ENCODE results near the gene MYRIP.
"Not testable (repeated sequence)": the region's sequence is repeated elsewhere in the genome, so short reads cannot be mapped to it uniquely, and the experiment has no call there.

Gene MYRIP

DNA sequence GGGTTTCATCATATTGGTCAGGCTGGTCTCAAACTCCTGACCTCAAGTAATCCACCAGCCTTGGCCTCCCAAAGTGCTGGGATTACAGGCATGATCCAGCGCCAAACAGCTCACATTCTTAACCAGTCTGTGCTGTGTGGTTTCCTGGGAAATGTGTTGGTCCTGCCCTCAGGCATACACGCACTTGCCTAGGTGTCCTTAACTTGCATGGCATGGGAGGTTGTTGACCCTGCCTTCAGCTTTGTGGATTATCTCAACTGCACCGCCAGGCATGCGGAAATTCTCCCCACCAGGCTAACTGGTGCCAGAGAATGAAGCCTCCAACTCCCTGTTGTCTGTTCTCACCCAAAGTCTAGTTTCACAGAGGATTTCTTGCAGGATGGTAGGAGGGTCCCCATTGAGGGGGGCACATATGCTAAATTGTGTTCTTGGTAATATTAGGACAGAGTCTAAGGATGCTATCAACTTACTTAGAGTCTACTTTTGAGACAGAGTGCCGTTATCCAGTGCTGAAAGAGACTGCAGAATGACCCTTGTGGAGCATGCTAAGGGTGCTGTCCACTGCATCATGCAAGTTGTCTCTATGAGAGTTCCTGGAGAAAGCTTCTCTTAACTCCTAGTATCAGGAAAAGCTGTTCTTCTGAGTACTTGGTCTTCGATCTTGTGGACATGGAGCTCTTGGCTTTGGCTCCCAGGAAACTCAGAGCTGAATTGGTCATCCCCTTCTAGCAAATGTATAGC lies 438.5 kb downstream of the MYRIP start:
- DNase-seq, result no peak

DNA sequence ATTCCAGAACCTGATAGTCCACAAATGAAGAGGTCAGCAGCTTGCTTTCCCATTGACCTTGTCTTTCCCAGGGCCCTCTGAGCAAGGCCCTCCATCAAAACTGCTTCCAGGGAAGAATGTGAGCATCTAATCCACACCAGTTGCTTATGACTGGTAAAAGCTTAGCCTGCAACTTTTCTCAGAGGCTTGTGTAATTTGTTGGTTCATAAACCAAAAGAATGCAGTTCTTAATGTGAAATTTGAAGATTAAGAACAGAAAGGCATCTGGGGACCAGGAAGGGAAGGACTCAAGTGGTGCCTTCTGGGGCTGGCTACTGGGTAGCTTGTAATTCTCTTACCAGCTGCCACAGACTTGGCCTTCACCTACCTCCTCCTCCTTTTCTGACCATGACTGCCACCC lies 439.2 kb downstream of the MYRIP start:
- DNase-seq, result no peak

DNA sequence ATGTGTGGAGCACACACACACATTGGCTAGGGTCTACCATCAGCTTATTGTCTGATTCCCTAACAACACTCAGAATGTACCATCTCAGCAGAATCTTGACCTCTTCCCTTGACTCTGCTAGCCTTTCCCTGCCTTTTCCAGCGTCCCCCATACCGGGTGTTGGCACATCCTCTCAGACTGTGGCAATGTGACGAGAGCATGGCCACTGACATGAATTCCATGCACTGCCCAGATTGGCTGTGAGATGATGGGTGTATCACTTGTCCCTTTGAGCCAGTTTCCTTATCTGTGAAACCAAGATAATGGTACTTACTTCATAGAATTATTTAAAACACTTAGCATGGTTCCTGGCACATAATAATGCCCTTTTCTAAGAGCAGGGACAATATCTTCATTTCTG lies 439.8 kb downstream of the MYRIP start:
- DNase-seq, result no peak

DNA sequence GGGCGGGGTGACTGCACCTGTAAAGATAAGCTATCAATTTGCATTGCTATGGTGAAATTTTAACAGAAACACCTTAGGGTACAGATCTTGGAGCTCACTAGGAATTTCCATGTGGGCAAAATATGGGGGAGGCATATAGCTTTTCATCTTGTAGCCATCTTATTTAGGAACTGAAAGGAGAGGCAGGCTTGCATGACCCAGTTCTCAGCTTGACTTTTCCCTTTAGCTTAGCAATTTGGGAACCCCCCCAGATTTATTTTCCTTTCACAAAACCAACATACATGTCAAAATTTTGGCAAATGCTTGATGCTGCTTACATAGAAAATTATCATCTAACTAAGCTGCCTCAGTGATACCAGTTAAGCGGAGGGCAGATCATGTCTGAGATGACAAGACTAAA lies 445.1 kb downstream of the MYRIP start:
- no peak for DNase-seq

DNA sequence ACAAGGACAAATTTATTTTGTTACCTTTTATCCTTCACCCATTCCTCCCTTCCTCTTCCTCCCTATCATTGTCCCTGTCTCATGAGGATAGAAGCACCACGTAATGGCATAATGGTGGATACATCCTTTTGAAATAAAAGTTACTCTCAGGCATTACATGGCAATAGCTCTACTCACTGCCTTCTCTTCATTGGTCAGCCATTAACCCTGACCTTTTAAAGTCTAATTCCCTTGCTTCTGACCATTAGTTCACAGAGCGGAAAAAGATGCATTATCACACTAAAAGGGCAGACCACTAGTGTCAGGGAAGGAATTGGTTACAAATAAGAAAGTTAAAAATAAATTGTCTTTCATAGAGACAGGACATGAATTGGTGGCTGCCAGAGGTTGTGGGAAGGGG lies 445.5 kb downstream of the MYRIP start:
- no peak for DNase-seq

DNA sequence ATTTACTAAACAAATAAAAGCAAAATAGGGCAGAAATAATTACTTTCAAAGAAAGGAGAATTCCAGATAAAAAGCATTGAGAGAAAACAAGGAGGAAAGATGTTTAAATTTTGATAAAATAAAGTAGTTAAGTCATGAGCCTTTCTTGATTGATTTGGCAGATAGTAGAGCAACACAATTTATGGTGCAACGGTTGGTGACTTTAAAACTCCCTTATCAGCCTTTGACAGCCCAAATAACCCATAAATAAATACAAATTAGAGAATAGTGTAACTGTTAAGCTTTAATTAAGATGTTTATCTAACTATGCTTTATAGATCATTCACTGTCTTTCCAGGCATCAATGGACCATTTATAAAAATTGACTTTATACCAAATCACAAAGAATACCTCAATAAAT lies 446.1 kb downstream of the MYRIP start:
- no peak for DNase-seq

DNA sequence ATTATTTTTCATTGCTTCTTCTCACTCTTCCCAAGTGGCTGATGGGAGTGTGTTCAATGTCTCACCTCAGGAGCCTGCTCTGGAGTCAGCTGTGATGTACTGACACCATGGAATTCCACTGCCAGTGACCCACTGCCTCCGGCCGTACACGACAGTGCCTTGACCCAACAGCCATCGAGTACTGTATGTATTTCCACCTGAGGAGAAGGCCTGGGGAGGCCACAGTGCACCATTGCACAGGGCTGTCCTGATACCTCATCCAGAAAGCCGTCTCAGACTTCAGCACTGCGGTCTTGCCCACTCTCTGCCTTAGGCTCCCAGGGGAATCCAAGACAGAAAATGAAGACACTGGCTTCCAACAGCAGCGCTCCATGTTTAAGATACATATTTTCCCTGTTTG lies 448.7 kb downstream of the MYRIP start:
- DNase-seq, result no peak

DNA sequence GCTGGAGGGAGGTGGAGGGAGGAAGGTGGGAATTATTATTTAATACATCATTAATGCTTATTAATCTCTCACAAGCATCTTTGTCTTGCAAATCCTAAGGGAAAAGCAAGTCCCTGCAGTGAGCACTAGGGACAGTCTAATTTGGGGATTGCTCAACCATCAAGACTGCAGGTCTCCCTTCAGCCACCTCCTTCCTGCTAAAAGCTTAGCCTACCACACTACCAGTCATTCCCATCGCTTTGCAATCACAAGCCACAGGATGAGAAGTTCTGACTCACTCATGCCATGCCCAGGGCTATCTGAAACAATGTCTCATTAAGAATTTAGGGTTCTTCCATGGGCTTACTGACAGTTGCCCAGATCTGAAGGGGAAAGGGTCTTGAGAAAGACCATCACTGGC lies 449.1 kb downstream of the MYRIP start:
- no peak for DNase-seq

DNA sequence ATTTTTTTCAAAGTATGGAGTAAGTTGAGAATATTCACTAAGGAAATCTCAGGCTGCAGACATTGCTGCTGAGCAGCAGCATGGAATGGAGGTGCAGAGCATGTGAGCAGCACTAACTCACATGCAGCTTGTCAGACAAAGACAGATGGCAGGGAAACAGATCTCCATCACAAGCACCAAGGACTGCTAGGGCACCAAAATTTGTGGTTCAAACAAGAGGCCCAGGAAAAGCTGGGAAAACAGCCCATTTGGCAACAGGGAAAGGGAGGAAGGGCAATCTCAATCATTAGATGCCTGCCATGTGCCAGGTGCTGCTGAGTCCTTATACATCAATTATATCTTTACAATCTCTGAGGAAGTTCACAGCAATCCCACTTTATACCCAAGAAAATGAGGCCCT lies 452.9 kb downstream of the MYRIP start:
- no peak for DNase-seq

DNA sequence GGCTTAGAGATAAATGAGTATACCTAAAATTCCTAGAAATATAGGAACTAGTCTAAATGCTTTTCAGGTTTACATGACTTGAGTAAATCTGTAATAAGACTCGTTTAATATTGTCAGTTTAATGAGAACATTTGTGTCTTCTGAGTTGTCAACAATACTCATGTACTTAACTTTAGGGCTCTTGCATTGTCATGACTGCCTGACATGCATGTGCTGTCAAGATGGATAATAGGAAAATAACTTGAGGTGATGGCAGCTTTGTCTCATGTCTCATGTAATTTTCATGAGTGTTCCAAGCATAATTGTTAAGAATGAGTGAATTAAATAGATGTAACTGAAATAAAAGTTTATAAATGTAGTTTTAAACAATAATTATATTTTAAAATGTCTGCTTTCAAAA lies 455.0 kb downstream of the MYRIP start:
- DNase-seq, result no peak

DNA sequence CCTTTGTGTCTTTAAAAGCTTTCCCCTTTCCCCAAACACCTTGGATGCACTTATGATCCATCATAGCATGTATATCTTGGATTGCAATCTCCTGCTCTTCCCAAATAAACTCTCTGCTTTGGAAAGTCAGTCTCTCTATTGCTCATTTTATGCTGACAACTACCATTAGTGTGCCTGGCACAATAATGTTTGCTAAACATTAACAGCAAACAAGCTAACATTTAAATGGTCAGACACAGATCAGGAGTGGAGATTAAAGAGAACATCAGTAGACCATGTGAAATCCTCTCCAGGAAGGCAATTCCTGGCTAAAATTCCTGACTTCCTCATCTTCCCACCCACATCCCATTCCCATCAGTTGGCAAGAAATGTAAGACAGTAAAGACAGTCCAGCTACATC lies 455.8 kb downstream of the MYRIP start:
- no peak for DNase-seq

DNA sequence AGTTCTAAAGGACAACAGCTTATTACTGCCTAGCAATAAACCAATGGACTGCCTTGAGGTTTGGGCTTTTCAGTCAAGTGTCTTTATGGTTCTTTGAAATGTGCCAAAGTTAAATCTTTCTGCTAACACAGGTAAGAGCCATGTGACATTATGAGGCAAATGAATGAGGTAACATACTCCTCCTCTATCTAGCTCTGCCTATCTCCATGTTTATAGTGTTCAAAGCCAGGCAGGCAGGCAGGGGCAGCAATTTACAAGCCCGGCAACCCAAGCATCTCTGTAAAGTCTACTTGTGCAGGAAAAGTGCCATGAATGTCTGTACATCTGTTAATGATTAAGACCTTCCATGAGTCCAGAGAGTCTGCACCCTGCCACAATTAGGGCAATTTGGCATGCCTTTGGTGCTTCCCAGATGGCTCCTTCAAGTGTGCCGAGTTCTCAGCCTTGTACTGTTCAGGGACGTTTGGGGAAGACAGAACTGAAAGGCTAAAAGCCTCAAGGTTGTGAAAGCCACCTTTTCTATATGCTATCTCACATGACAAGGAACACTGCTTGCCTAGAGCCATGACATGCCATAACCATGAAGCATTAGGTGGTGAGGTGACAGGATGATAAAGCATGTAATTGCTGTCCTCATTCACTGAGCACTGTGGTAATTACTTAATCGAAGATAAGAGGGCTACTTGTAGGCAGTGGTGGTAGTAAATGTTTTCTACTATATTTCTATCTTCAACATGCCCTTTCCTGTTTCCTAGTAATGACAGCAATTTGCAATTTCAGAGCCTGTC lies 458.7 kb downstream of the MYRIP start:
- no peak for DNase-seq

DNA sequence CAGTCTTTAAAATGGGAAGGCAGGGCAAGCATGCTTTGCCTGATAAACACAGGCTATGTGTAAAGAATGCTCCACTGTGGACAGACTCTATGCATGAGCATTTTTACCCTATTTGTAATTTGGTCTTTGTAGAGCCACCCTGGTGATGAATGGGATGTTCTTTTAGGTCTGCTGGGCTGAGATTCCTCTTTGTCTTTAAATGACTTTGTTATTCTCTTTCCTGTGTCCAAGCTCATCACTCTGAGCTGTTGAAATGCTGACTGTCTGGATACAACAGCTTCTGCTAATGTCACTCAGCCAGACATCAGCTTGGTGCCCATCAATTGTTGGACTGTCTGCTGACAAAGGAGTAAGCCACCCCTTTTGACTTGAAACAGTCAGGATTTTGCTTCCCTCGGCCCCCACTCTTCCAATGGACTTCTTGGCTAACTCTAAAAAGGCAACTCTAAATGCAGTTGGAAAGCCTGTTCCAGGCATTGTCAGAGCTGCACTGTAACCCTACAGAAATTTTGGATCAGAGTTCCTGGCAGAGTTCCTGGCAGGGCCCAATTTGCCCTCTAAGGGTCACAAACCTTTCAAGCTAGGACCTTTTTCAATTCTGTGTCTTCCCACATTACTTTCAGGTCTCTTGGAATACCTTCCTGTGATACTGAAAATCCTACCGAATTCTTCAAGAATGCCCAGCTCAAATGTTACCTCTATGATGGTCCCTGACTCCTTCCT lies 459.6 kb downstream of the MYRIP start:
- no peak for DNase-seq

DNA sequence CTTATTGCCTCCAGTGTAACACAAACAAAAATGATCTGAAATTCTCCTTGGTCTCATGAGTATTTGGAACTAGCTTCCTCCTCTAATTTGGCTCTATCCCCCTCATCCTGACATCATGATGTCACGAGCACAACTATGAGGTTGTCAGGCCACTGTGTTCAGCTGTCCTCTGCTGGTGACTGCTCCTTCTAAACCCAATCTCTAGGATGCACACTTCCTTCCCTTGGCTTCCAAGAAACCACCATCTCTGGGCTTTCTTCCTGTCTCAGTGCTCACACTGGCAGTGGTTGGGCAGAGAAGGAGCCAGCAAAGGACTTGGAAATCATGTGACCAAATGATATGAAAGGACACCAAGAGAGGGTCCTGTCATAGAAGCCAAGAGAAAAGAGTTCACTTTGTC lies 469.4 kb downstream of the MYRIP start:
- no peak for DNase-seq

DNA sequence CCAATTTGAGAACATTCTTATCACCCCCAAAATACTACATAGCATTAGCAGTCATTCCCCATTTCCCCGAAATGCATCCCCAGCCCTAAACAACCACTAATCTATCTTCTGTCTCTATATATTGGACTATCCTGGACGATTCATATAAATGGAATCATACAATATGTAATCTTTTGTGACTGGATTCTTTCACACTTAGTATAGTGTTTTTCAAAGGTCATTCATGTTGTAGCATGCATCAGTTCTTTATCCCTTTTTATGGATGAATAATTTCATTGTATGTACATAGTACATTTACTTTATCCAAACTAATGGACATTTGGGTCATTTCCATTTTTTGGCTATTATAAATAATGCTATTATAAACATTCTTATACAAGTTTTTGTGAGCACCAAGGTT lies 472.6 kb downstream of the MYRIP start:
- no peak for DNase-seq

DNA sequence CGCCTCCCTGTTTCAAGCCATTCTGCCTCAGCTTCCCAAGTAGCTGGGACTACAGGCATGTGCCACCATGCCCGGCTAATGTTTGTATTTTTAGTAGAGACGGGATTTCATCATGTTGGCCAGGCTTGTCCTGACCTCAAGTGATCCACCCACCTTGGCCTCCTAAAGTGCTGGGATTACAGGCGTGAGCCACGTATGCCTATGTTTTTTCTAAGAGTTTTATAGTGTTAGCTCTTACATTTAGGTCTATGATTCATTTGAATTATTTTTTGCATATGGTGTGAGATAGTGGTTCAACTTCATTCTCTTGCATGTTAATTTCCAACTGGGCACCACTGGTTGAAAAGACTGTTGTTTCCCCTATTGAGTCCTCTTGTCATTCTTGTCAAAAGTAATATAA lies 473.6 kb downstream of the MYRIP start:
- DNase-seq, result not testable (repeated sequence)

DNA sequence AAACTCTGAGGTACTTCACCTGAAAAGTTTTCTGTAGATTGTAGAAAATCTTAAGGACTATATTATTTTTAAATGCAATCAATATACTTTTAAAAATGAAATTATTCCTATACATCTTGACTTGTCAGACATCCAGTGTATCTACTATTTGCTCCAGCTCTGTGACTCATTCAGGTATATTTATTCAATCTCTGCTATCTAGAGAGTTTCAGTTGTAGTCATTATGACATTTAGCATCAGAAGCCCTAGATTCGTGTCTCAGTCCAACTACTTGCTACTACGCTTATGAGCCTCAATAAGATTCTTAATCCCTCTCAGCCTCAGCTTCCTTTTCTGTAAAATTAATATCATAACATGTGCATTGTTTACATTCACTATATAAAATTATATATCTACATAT lies 477.8 kb downstream of the MYRIP start:
- DNase-seq, result no peak

DNA sequence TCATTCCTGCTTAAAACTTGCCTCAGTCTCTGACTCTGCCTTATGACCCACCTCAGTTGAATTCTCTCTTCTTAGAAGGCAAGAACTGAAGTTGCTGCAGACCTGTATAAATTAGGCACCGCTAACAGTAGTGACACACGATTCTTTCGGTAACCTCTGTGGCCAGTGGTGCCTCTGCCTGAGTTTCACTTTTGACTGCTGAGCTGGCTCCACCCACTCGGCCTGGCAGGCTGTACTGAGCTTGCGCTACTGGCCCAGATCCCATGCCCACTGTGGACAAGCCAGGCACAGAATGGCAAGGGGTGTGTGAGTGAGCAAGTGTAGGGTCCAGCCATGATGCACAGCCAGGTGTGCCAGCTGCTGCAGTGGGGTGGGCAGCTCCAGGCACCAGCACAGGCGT lies 481.0 kb downstream of the MYRIP start:
- DNase-seq, result peak; percentile 20 to 49

DNA sequence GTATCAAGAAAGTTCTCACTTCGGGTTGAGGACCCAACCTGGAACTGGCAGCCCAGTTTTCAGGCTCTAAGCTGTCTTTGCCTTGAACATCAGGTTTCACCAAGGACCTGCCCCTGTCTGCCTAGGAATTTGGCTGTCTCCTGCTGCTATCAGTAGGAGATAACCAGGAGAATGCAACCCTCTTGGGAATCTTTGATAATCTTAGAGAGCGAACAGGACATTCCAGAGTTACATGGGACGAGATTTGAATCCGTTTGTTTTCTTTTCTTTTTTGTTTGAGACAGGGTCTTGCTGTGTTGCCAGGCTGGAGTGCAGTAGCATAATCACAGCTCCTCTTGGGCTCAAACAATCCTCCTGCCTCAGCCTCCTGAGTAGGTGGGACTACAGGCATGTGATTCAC lies 482.1 kb downstream of the MYRIP start:
- no peak for DNase-seq

DNA sequence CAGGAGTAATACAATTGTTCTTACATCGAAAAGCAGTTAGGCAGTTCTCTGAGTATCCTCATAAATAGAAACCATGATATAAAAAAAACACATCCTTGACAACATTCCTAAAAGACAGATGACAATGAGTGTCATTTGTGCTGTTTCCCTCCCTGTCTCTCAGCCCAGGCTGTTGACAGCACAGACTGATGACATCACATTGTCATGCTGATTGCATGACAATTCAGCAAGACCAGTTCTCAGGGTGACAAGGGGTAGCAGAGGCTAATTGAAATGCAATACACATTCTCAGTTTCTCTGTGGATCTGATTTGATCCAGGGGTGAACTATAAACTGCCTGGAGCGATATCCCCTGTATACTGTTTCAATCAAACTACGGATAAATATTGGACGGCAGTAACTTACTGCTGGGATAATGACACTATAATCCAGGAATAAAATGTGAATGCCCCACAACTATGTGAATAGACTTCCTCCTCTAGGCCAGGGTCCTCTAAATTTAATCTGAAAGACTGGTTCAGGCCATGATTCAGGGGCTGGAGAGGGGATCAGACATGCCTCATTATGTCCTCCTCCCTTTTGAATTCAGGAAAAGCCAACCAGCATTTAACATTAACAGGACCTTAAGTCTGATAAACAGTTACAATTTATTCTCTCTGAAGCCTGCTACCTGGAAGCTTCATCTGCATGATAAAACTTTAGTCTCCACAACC lies 483.4 kb downstream of the MYRIP start:
- no peak for DNase-seq

DNA sequence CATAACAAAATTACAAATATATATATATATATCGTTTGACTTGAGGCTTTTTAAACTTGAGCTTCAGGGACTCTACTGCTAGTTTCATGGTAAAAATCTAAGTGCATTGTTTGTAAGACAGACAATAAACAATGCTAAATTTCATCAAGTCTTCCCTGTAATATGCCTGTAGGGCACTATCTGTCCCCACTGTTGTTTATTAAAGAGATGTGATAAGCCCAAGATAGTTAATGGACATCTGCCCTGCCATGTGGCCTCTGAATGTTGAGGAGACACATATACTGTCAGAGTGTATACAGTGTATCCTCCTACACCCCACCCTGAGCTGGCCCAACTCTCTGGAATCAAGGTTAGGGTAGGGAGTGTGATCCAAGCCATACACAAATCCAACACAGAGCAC lies 485.0 kb downstream of the MYRIP start:
- DNase-seq, result no peak

DNA sequence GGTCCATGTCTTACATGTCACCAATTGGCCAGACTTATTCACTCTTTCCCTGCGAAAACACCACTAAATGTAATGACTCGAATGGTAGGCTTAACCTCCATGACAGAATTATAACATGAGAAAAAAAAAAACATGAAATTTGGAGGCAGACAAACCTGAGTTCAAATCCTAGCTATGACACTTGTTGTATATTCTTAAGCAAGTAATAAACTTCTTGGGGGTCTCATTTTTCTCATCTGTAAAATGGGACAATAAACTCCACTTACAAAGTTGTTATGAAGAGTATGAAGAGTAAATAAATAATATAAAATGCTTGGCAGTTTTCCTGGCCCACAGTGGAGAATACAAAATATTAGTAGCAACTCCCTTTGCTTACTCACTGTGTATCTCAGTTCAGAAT lies 488.7 kb downstream of the MYRIP start:
- DNase-seq, result no peak

DNA sequence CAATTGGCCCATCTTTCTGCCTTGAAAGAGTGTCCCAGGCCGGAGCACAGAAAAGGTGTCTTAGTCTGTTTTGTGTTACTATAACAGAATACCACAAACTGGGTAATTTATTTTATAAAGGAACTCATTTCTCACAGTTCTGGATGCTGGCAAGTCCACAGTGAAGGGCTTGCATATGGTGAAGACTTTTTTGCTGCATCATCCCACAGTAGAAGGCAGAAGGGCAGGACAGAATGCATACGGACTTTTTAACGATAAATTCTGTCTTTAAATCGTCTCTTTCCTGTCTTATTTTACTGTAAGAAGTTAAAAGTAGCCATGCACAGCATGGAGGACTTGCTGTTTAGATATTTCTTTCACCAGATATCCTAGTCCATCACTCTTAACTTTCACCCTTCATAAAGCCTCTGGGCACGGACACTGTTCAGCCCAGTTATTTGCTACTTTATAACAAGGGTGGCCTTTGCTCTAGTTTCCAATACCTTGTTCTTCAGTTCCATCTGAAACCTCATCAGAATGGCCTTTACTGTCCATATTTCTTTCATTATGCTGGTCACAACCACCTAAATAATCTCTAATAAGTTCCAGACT lies 489.8 kb downstream of the MYRIP start:
- DNase-seq, result no peak
